ENCODE data around the gene ANKRD13D.

Gene ANKRD13D

DNA sequence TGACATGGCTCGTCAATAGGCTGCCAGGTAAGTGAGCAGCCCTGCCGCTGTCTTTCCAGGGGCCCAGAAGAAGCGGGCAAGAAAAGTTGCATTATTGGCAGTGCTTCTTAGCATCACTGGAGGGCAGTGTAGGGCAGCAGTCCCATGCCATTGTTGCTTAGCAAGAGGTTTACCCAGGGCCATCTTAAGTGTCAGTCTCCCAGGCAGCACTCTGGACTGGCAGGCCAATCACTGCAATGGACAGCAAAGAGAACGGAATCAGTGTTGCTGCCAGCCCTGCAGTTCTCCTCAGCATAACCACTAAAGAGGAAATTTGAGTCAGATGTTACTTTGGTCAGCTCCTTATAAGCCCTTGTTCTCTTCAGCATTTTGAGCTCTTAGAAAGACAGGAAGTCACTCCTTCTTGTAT is 36.3 kb upstream of the ANKRD13D start:
- Histone ChIP-seq H3K9me3 (no peaks in the 10 kb centered on the region), H3K4me3 (ENCODE audit: low read depth in 1 of 2, low read length in 1 of 2) (no peak overlapping the region), H3K27ac (peak overlapping the region; percentile 32), H3K27me3 (no peaks in the 10 kb centered on the region), H3K4me1 (ENCODE audit: control insufficient read depth in 1 of 2, insufficient read depth in 1 of 2, low read depth in 1 of 2, low read length in 1 of 2) (no peaks in the 10 kb centered on the region), H3K36me3 (peaks cover 98% of the 10 kb centered on the region)
- TF ChIP-seq, protein P1, sequence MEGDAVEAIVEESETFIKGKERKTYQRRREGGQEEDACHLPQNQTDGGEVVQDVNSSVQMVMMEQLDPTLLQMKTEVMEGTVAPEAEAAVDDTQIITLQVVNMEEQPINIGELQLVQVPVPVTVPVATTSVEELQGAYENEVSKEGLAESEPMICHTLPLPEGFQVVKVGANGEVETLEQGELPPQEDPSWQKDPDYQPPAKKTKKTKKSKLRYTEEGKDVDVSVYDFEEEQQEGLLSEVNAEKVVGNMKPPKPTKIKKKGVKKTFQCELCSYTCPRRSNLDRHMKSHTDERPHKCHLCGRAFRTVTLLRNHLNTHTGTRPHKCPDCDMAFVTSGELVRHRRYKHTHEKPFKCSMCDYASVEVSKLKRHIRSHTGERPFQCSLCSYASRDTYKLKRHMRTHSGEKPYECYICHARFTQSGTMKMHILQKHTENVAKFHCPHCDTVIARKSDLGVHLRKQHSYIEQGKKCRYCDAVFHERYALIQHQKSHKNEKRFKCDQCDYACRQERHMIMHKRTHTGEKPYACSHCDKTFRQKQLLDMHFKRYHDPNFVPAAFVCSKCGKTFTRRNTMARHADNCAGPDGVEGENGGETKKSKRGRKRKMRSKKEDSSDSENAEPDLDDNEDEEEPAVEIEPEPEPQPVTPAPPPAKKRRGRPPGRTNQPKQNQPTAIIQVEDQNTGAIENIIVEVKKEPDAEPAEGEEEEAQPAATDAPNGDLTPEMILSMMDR (IDR thresholded peaks at IDR 0.05) = no peak

DNA sequence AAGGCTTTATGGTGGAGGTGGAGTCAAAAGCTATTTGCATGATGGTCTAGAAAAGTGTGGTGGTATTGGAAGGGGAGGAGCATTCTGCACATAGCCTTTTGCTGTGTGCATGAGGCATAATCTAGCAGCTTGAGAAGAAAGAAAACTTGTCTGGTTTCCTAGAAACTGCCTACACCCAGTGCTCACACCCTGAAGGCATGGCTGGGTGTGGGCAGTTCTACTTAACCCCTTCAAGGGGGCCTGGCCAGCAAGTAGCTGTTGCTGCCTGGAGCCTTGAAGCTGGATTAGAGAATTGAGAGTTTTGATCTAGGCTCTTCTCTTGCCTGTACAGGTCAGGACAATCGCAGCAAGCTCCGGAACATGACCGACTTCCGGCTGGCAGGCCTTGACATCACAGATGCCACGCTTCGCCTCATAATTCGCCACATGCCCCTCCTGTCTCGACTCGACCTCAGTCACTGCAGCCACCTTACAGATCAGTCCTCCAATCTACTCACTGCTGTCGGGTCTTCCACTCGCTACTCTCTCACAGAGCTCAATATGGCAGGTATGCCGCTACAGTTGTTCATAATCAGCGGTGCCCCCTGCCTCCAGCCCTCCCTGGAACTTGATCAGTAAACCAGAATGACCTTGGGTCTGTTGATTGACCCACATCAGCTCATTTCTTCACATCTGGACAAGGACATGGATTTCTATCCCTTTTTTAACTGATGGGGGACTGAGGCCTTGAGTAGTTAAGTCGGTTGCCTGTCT is 35.1 kb upstream of the ANKRD13D start:
- peaks cover 93% of the 10 kb centered on the region for H3K36me3 ChIP-seq

DNA sequence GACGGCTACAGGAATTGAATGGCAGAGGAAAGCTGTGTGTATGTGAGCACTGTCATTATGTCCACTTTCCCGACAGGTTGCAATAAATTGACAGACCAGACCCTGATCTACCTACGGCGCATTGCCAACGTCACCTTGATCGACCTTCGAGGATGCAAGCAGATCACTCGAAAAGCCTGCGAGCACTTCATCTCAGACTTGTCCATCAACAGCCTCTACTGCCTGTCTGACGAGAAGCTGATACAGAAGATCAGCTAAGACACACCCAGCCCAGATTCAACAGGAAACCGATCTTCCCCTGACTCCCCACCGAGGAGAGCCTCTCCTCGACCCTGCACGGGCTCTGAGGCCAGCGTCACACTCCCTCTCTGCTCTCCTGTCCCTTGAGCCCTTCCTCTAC is 34.3 kb upstream of the ANKRD13D start:
- Histone ChIP-seq H3K4me1 (ENCODE audit: control insufficient read depth in 1 of 2, insufficient read depth in 1 of 2, low read depth in 1 of 2, low read length in 1 of 2) (no peaks in the 10 kb centered on the region), H3K9me3 (no peaks in the 10 kb centered on the region), H3K4me3 (ENCODE audit: low read depth in 1 of 2, low read length in 1 of 2) (no peak overlapping the region), H3K36me3 (peaks cover 85% of the 10 kb centered on the region), H3K27me3 (no peaks in the 10 kb centered on the region), H3K27ac (no peak overlapping the region)
- TF ChIP-seq, protein P1 (IDR thresholded peaks at IDR 0.05) = no peak

More for the DNA sequence above, 35.1 kb upstream of the ANKRD13D start:
- H3K9me3 ChIP-seq = no peaks in the 10 kb centered on the region
- TF ChIP-seq, protein P1 (IDR thresholded peaks at IDR 0.05) = no peak
- no peaks in the 10 kb centered on the region for H3K4me1 ChIP-seq (ENCODE audit: control insufficient read depth in 1 of 2, insufficient read depth in 1 of 2, low read depth in 1 of 2, low read length in 1 of 2)
- no peak overlapping the region for H3K4me3 ChIP-seq (ENCODE audit: low read depth in 1 of 2, low read length in 1 of 2)
- no peak overlapping the region for H3K27ac ChIP-seq
- H3K27me3 ChIP-seq = no peaks in the 10 kb centered on the region

DNA sequence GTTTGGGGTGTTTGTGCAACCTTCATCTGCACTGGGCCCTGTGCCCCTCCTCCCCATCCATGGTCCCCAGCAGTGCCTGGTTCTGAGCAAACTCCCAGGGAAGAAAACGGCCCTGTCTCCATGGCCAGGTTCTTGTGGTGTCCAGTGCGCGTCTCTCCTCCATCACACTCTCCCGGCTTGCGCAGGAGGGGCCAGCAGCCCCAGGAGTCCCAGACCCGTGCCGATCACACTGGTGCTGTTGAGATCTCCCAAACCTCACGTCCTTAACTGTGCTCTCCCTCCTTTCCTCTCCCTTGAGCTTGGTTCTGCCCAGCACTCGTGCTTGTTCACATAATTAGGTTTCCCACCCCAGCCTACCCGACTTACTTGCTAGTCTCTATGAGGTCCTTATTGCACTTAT is 33.8 kb upstream of the ANKRD13D start:
- Histone ChIP-seq H3K27ac (no peak overlapping the region), H3K9me3 (no peaks in the 10 kb centered on the region), H3K27me3 (peaks cover 2% of the 10 kb centered on the region), H3K4me3 (ENCODE audit: low read depth in 1 of 2, low read length in 1 of 2) (no peak overlapping the region), H3K4me1 (ENCODE audit: control insufficient read depth in 1 of 2, insufficient read depth in 1 of 2, low read depth in 1 of 2, low read length in 1 of 2) (no peaks in the 10 kb centered on the region), H3K36me3 (peaks cover 79% of the 10 kb centered on the region)
- TF ChIP-seq, protein P1 (IDR thresholded peaks at IDR 0.05) = no peak

DNA sequence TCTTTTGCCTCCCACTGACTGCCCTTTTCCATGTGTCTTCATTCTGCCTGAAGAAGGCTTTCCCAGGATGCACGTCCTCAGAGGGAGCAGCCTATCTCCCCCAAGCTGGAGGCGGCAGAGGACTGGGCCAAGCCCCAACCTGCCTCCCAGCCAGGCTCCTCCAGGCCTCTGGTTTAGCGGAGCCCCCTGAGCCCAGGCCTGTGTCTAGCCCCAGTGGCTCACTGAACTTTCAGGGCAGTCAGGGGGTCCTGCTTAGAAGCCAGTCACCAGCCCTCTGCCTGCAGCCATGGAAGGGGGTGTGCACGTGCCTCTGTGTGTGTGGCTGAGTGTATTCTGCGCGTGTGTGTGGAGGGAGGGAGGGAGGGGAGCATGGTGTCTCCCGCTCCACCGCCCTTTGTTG is 33.2 kb upstream of the ANKRD13D start:
- Histone ChIP-seq H3K27me3 (peaks cover 7% of the 10 kb centered on the region), H3K4me1 (ENCODE audit: control insufficient read depth in 1 of 2, insufficient read depth in 1 of 2, low read depth in 1 of 2, low read length in 1 of 2) (no peaks in the 10 kb centered on the region), H3K27ac (no peak overlapping the region), H3K36me3 (peaks cover 74% of the 10 kb centered on the region), H3K9me3 (no peaks in the 10 kb centered on the region), H3K4me3 (ENCODE audit: low read depth in 1 of 2, low read length in 1 of 2) (no peak overlapping the region)
- TF ChIP-seq, protein P1 (IDR thresholded peaks at IDR 0.05) = no peak
